Islet of Langerhans (tissue), 1 donor: ENCODE measurements around the gene WDR35.

Experiments used
- FAIRE-seq: peaks from one replicate; lab custom pipeline; 2011; peaks lifted over from hg19 to GRCh38; lab: Jason Lieb, UNC

Gene WDR35

GRCh38 chr2:20011276-20012031 is 21.5 kb upstream of the WDR35 start:
- no peak for FAIRE-seq

- FAIRE-seq: no peak
Measured at GRCh38 chr2:20008703-20009102, 18.8 kb upstream of the WDR35 start.

GRCh38 chr2:20005891-20006470 is 16.1 kb upstream of the WDR35 start:
- no peak for FAIRE-seq

GRCh38 chr2:20005067-20005627 is 15.2 kb upstream of the WDR35 start:
- FAIRE-seq: no peak

GRCh38 chr2:20001361-20001863 is 11.5 kb upstream of the WDR35 start:
- FAIRE-seq: no peak

GRCh38 chr2:19993731-19994130 is 3.8 kb upstream of the WDR35 start:
- FAIRE-seq: no peak

- peak; percentile 78 for FAIRE-seq
Measured at GRCh38 chr2:19991895-19992294, 2.0 kb upstream of the WDR35 start.

- FAIRE-seq: no peak
Measured at GRCh38 chr2:19990416-19990728, 467 bp upstream of the WDR35 start.

GRCh38 chr2:19989342-19989666 is 601 bp downstream of the WDR35 start:
- FAIRE-seq: no peak

- FAIRE-seq: peak; percentile 33
Measured at GRCh38 chr2:19988600-19988999, 1.3 kb downstream of the WDR35 start.

- FAIRE-seq: no peak
Measured at GRCh38 chr2:19987936-19988335, 2.0 kb downstream of the WDR35 start.

- no peak for FAIRE-seq
Measured at GRCh38 chr2:19982268-19982667, 7.6 kb downstream of the WDR35 start.

- no peak for FAIRE-seq
Measured at GRCh38 chr2:19979932-19980331, 10.0 kb downstream of the WDR35 start.

GRCh38 chr2:19973466-19973865 is 16.4 kb downstream of the WDR35 start:
- no peak for FAIRE-seq

GRCh38 chr2:19971691-19972090 is 18.2 kb downstream of the WDR35 start:
- FAIRE-seq: no peak

GRCh38 chr2:19963386-19963785 is 26.5 kb downstream of the WDR35 start:
- no peak for FAIRE-seq

- peak; percentile 94 for FAIRE-seq
Measured at GRCh38 chr2:19955544-19956422, 34.1 kb downstream of the WDR35 start.

GRCh38 chr2:19949071-19949470 is 40.8 kb downstream of the WDR35 start:
- FAIRE-seq: no peak

GRCh38 chr2:19947184-19947940 is 42.5 kb downstream of the WDR35 start:
- no peak for FAIRE-seq

GRCh38 chr2:19944205-19944845 is 45.6 kb downstream of the WDR35 start:
- FAIRE-seq: no peak

- FAIRE-seq: no peak
Measured at GRCh38 chr2:19943189-19943588, 46.7 kb downstream of the WDR35 start.

GRCh38 chr2:19942199-19942598 is 47.7 kb downstream of the WDR35 start:
- no peak for FAIRE-seq
